Natural killer cell (primary cell): ENCODE results near the gene DCD. TPM values are rescaled to one million over a fixed set of nuclear protein-coding genes. Genes with fewer than 3 reads are reported as not detected.

Experiments used
- ATAC-seq, 3 donors: fragments of 150-1000 bp in 2 of 3; fragments of 200-7000 bp in 1 of 3; cut with Tn5 transposase; 1 replicate in 1 of 3; 2 replicates in 2 of 3; pipeline ENCODE4 v1.10.0; 2021; ENCODE audit warnings: mild to moderate bottlenecking in 2 of 3, moderate library complexity in 2 of 3
- DNase-seq, 2 donors: peaks; one replicate each; pipeline versions ENCODE4 v3.0.0 to v3.0.0-alpha.2; 2013 to 2021; ENCODE audit warnings: mixed read lengths in 1 of 2
- H3K27ac ChIP-seq: one replicate; pipeline ENCODE4 v1.5.1; 2013; ENCODE audit warnings: mild to moderate bottlenecking, low read length
- H3K27me3 ChIP-seq: one replicate; pipeline ENCODE4 v1.6.1; 2013; ENCODE audit warnings: low read length; ENCODE audit not compliant: control insufficient read depth, insufficient read depth
- H3K36me3 ChIP-seq: one replicate; pipeline ENCODE4 v1.6.1; 2013; ENCODE audit warnings: low read length; ENCODE audit not compliant: control insufficient read depth, insufficient read depth
- H3K4me1 ChIP-seq: one replicate; pipeline ENCODE4 v1.6.1; 2013; ENCODE audit warnings: low read length; ENCODE audit not compliant: control insufficient read depth, insufficient read depth
- H3K4me3 ChIP-seq: one replicate; pipeline ENCODE4 v1.5.1; 2013; ENCODE audit warnings: low read length
- H3K9me3 ChIP-seq: one replicate; pipeline ENCODE4 v1.6.1; 2013; ENCODE audit warnings: low read length; ENCODE audit not compliant: control insufficient read depth, insufficient read depth
- H3K27ac Mint-ChIP-seq, 2 donors: one replicate each; pipeline ENCODE4 v1.8.0; 2022; ENCODE audit warnings: mild to moderate bottlenecking in 2 of 2, mixed read lengths in 2 of 2, moderate library complexity in 1 of 2
- H3K27me3 Mint-ChIP-seq, 2 donors: one replicate each; pipeline ENCODE4 v1.8.0; 2022; ENCODE audit warnings: low read depth in 2 of 2, mixed read lengths in 2 of 2
- H3K36me3 Mint-ChIP-seq: one replicate; pipeline ENCODE4 v1.8.0; 2022; ENCODE audit warnings: mixed read lengths
- H3K4me1 Mint-ChIP-seq, 2 donors: one replicate each; pipeline ENCODE4 v1.8.0; 2022; ENCODE audit warnings: mixed read lengths in 2 of 2
- H3K4me3 Mint-ChIP-seq: one replicate; pipeline ENCODE4 v1.8.0; 2022; ENCODE audit warnings: mild to moderate bottlenecking, moderate library complexity, mixed read lengths
- H3K9me3 Mint-ChIP-seq, 2 donors: one replicate each; pipeline ENCODE4 v1.8.0; 2022; ENCODE audit warnings: mixed read lengths in 2 of 2
- CTCF ChIP-seq: fragments of 200-600 bp; IDR thresholded peaks from one replicate; pipeline ENCODE4 v1.8.0; 2022; ENCODE audit warnings: antibody characterized with exemption
- WGBS: methylation state at CpG from one replicate; pipeline ENCODE4 v1.1.7; 2013; ENCODE audit warnings: missing lambda C conversion rate; ENCODE audit not compliant: insufficient coverage; 5-methylcytosine and 5-hydroxymethylcytosine counted together
- intact Hi-C: fragments of 100-400 bp; cut with micrococcal nuclease; formaldehyde crosslinking; loops from one replicate; pipeline ENCODE4 v1.14.2; 2022
- total RNA-seq, 4 donors: library from RNA; stranded (reverse); fragments of 120-200 nt in 1 of 4; gene quantifications; one replicate each; pipeline versions ENCODE4 v1.2.3 to v1.2.4, GENCODE V29; 2013 to 2022

The DCD gene
- total RNA-seq, 3 donors from 2014 or later (not counting 1 experiment from before 2014, with no cell fraction given): not detected

- Histone ChIP-seq H3K27ac (no peak overlapping the region), H3K4me3 (no peak overlapping the region), H3K4me1 (no peaks in the 10 kb centered on the region), H3K36me3 (no peaks in the 10 kb centered on the region), H3K27me3 (no peaks in the 10 kb centered on the region), H3K9me3 (no peaks in the 10 kb centered on the region)
- H3K36me3 Mint-ChIP-seq: no peaks in the 10 kb centered on the region
- ATAC-seq (no peak), DNase-seq (no peak)
- H3K4me1 Mint-ChIP-seq: no peaks in the 10 kb centered on the region
- TF ChIP-seq CTCF: no peak
- intact Hi-C loops: no loop called here
- H3K27ac Mint-ChIP-seq: no peak overlapping the region
- H3K4me3 Mint-ChIP-seq: no peak overlapping the region
- peaks cover 14 to 36% of the 10 kb centered on the region in 2 donors for H3K27me3 Mint-ChIP-seq
- 58% methylated on average over 2 of the region's 3 CpGs for WGBS
- no peaks in the 10 kb centered on the region for H3K9me3 Mint-ChIP-seq
These were observed 13.9 kb upstream of the DCD start for GRCh38 chr12:54662026-54662425.

GRCh38 chr12:54661048-54661447, 12.9 kb upstream of the DCD start:
- Mint-ChIP-seq H3K9me3 (no peaks in the 10 kb centered on the region), H3K36me3 (no peaks in the 10 kb centered on the region), H3K27ac (no peak overlapping the region), H3K4me3 (no peak overlapping the region), H3K4me1 (no peaks in the 10 kb centered on the region), H3K27me3 (peaks cover 14 to 27% of the 10 kb centered on the region in 2 donors)
- Histone ChIP-seq H3K4me1 (no peaks in the 10 kb centered on the region), H3K4me3 (no peak overlapping the region), H3K27me3 (no peaks in the 10 kb centered on the region), H3K9me3 (no peaks in the 10 kb centered on the region), H3K27ac (no peak overlapping the region), H3K36me3 (no peaks in the 10 kb centered on the region)
- WGBS: 13% methylated on average over 2 of the region's 2 CpGs
- intact Hi-C loops: no loop called here
- ATAC-seq: no peak
- no peak for TF ChIP-seq CTCF
- DNase-seq: no peak

- WGBS: 85% methylated on average over 9 of the region's 10 CpGs
- Histone ChIP-seq H3K36me3 (no peaks in the 10 kb centered on the region), H3K27me3 (no peaks in the 10 kb centered on the region), H3K27ac (no peak overlapping the region), H3K9me3 (no peaks in the 10 kb centered on the region), H3K4me1 (no peaks in the 10 kb centered on the region), H3K4me3 (no peak overlapping the region)
- intact Hi-C loops: no loop called here
- no peak for DNase-seq
- H3K27me3 Mint-ChIP-seq: peaks cover 12 to 20% of the 10 kb centered on the region in 2 donors
- no peaks in the 10 kb centered on the region for H3K9me3 Mint-ChIP-seq
- no peaks in the 10 kb centered on the region for H3K4me1 Mint-ChIP-seq
- no peak overlapping the region for H3K27ac Mint-ChIP-seq
- H3K36me3 Mint-ChIP-seq: no peaks in the 10 kb centered on the region
- no peak for ATAC-seq
- H3K4me3 Mint-ChIP-seq: no peak overlapping the region
- no peak for TF ChIP-seq CTCF
These were observed 12.3 kb upstream of the DCD start for GRCh38 chr12:54660320-54660962.
